Esophagus (tissue), 2 donors: ENCODE data around the gene PSMD8. TPM values are rescaled to one million over a fixed set of nuclear protein-coding genes. Genes with fewer than 3 reads are reported as not detected.

ENCODE experiments used
- H3K27ac ChIP-seq, 2 donors: one replicate each; pipeline ENCODE4 v1.5.1; 2013; ENCODE audit warnings: low read depth in 2 of 2, mild to moderate bottlenecking in 2 of 2, inconsistent platforms in 1 of 2, low read length in 1 of 2, moderate library complexity in 1 of 2
- H3K27me3 ChIP-seq, 2 donors: one replicate each; pipeline ENCODE4 v1.6.1; 2013; ENCODE audit warnings: low read length in 2 of 2, control low read depth in 1 of 2, mild to moderate bottlenecking in 1 of 2; ENCODE audit not compliant: insufficient read depth in 2 of 2, control insufficient read depth in 1 of 2
- H3K36me3 ChIP-seq, 2 donors: one replicate each; pipeline ENCODE4 v1.6.1; 2013; ENCODE audit warnings: low read length in 1 of 2; ENCODE audit not compliant: control insufficient read depth in 2 of 2, insufficient read depth in 2 of 2
- H3K4me1 ChIP-seq, 2 donors: one replicate each; pipeline ENCODE4 v1.6.1; 2013; ENCODE audit warnings: low read length in 1 of 2; ENCODE audit not compliant: control insufficient read depth in 2 of 2, insufficient read depth in 2 of 2
- H3K4me3 ChIP-seq, 2 donors: one replicate each; pipeline ENCODE4 v1.5.1; 2013; ENCODE audit warnings: low read length in 2 of 2, mild to moderate bottlenecking in 2 of 2, low read depth in 1 of 2, moderate library complexity in 1 of 2
- H3K9me3 ChIP-seq, 2 donors: one replicate each; pipeline ENCODE4 v1.6.1; 2013; ENCODE audit warnings: mild to moderate bottlenecking in 2 of 2, low read depth in 1 of 2, low read length in 1 of 2, moderate library complexity in 1 of 2; ENCODE audit not compliant: control insufficient read depth in 2 of 2, insufficient read depth in 1 of 2
- WGBS, 2 donors: extraction: QIAGEN DNeasy Blood & Tissue Kit; methylation state at CpG; one replicate each; pipeline ENCODE4 v1.1.7; 2013; 5-methylcytosine and 5-hydroxymethylcytosine counted together
- polyA plus RNA-seq, 2 donors: library from polyadenylated mRNA; stranded (reverse); fragments of 200-250 nt; gene quantifications; one replicate each; pipeline ENCODE4 v1.2.3, GENCODE V29; 2013
- donor health status: healthy with polysubstance abuse.
- donor health status: Bipolar disorder and iron deficiency.

Gene PSMD8
- polyA plus RNA-seq, 2 donors = 46.7 to 162 TPM

GRCh38 chr19:38340927-38341326, 33.4 kb upstream of the PSMD8 start:
- H3K27ac ChIP-seq = no peak overlapping the region
- WGBS, 2 donors = 91 to 93% methylated on average over 2 of the region's 2 CpGs
- no peaks in the 10 kb centered on the region for H3K27me3 ChIP-seq
- H3K36me3 ChIP-seq = peaks cover 0 to 4% of the 10 kb centered on the region in 2 donors
- H3K4me1 ChIP-seq = peaks cover 0 to 5% of the 10 kb centered on the region in 2 donors
- no peak overlapping the region for H3K4me3 ChIP-seq
- no peaks in the 10 kb centered on the region for H3K9me3 ChIP-seq

GRCh38 chr19:38346837-38347236, 27.5 kb upstream of the PSMD8 start:
- WGBS, 2 donors = 77 to 83% methylated on average over 4 of the region's 4 CpGs
- Histone ChIP-seq H3K27me3 (no peaks in the 10 kb centered on the region), H3K9me3 (no peaks in the 10 kb centered on the region), H3K36me3 (peaks cover 0 to 2% of the 10 kb centered on the region in 2 donors), H3K4me1 (no peaks in the 10 kb centered on the region), H3K27ac (no peak overlapping the region), H3K4me3 (no peak overlapping the region)

DNA sequence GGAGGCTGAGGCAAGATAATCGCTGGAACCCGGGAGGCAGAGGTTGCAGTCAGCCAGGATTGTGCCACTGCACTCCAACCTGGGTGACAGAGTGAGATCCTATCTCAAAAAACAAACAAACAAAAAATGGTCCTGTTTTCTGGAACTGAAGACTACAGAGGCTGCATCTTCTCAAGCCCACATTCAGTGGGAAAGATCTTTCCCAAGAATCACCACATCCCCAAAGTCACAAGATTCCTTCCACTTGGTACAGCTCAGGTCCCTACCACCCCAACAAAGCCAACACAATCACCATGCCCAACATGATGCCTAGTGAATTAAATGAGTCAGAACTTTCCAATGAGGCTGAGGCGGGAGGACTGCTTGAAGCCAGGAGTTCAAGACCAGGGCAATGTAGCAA, 23.5 kb upstream of the PSMD8 start:
- no peaks in the 10 kb centered on the region for H3K36me3 ChIP-seq
- H3K4me1 ChIP-seq = no peaks in the 10 kb centered on the region
- no peaks in the 10 kb centered on the region for H3K9me3 ChIP-seq
- no peak overlapping the region for H3K4me3 ChIP-seq
- no peaks in the 10 kb centered on the region for H3K27me3 ChIP-seq
- no peak overlapping the region for H3K27ac ChIP-seq
- 77 to 79% methylated on average over 3 of the region's 3 CpGs for whole genome bisulfite sequencing, 2 donors

GRCh38 chr19:38351865-38352395, 22.4 kb upstream of the PSMD8 start:
- Histone ChIP-seq H3K9me3 (no peaks in the 10 kb centered on the region), H3K36me3 (no peaks in the 10 kb centered on the region), H3K4me1 (no peaks in the 10 kb centered on the region), H3K4me3 (no peak overlapping the region), H3K27me3 (no peaks in the 10 kb centered on the region), H3K27ac (no peak overlapping the region)
- 67 to 74% methylated on average over 9 of the region's 9 CpGs for WGBS, 2 donors

GRCh38 chr19:38352611-38353010, 21.8 kb upstream of the PSMD8 start:
- Histone ChIP-seq H3K9me3 (no peaks in the 10 kb centered on the region), H3K4me3 (no peak overlapping the region), H3K27ac (no peak overlapping the region), H3K4me1 (no peaks in the 10 kb centered on the region), H3K27me3 (no peaks in the 10 kb centered on the region), H3K36me3 (no peaks in the 10 kb centered on the region)
- WGBS, 2 donors = 63 to 85% methylated on average over 8 of the region's 8 CpGs

GRCh38 chr19:38355728-38356725, 18.3 kb upstream of the PSMD8 start:
- H3K4me3 ChIP-seq = no peak overlapping the region
- H3K36me3 ChIP-seq = no peaks in the 10 kb centered on the region
- 68 to 70% methylated on average over 16 of the region's 16 CpGs for WGBS, 2 donors
- H3K27me3 ChIP-seq = no peaks in the 10 kb centered on the region
- no peaks in the 10 kb centered on the region for H3K9me3 ChIP-seq
- no peak overlapping the region for H3K27ac ChIP-seq
- no peaks in the 10 kb centered on the region for H3K4me1 ChIP-seq

DNA sequence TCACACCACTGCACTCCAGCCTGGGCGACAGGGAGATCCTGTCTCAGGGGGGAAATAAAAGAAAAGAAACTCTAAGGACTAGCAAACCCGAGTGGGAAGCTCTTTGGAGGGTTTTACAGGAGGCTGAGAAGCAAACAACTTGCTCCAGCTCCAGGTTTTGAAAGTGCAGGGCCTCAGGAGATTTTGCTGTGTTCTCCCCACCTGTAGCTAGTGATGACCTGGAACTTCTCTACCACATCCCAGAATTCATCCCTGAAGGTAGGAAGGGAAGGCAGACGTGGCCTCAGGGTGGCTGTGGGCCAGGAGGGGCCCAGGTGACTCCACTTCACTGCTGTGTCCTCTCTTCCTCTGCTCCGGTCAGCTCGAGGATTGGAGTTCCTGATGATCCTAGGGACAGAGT, 16.3 kb upstream of the PSMD8 start:
- H3K27ac ChIP-seq = no peak overlapping the region
- WGBS, 2 donors = 43 to 50% methylated on average over 5 of the region's 5 CpGs
- H3K4me1 ChIP-seq = peaks cover 3 to 4% of the 10 kb centered on the region in 2 donors
- H3K9me3 ChIP-seq = no peaks in the 10 kb centered on the region
- no peaks in the 10 kb centered on the region for H3K27me3 ChIP-seq
- H3K4me3 ChIP-seq = no peak overlapping the region
- no peaks in the 10 kb centered on the region for H3K36me3 ChIP-seq

GRCh38 chr19:38359242-38360021, 14.9 kb upstream of the PSMD8 start:
- no peaks in the 10 kb centered on the region for H3K36me3 ChIP-seq
- H3K27ac ChIP-seq = no peak overlapping the region
- peaks cover 3 to 4% of the 10 kb centered on the region in 2 donors for H3K4me1 ChIP-seq
- H3K4me3 ChIP-seq = no peak overlapping the region
- no peaks in the 10 kb centered on the region for H3K9me3 ChIP-seq
- H3K27me3 ChIP-seq = no peaks in the 10 kb centered on the region
- WGBS, 2 donors = 47 to 48% methylated on average over 18 of the region's 18 CpGs

- no peaks in the 10 kb centered on the region for H3K27me3 ChIP-seq
- H3K4me3 ChIP-seq = no peak overlapping the region
Observed at GRCh38 chr19:38360351-38360750, 14.0 kb upstream of the PSMD8 start.

More at GRCh38 chr19:38360351-38360750, 14.0 kb upstream of the PSMD8 start:
- Histone ChIP-seq H3K9me3 (no peaks in the 10 kb centered on the region), H3K4me1 (peaks cover 3 to 4% of the 10 kb centered on the region in 2 donors), H3K27ac (no peak overlapping the region), H3K36me3 (no peaks in the 10 kb centered on the region)
- 79% methylated on average over 9 of the region's 9 CpGs for WGBS, 2 donors
